Esophagus muscularis mucosa (tissue), 4 donors: ENCODE measurements around the gene MICAL3. TPM values are rescaled to one million over a fixed set of nuclear protein-coding genes. Genes with fewer than 3 reads are reported as not detected.

ENCODE experiments used
- DNase-seq: peaks from one replicate; pipeline ENCODE4 v3.0.0-alpha.2; 2017; ENCODE audit errors: extremely low spot score
- H3K27ac ChIP-seq, 4 donors: fragments of 200-600 bp; sonication (generic); replicated peaks in 1 of 4; 1 replicate in 3 of 4; 2 replicates in 1 of 4; pipeline ENCODE4 v1.5.1; 2016 to 2019; ENCODE audit warnings: mild to moderate bottlenecking in 1 of 4
- H3K27me3 ChIP-seq, 4 donors: fragments of 200-600 bp; sonication (generic); one replicate each; pipeline versions ENCODE4 v1.5.1 to v1.6.0; 2016 to 2019
- H3K36me3 ChIP-seq, 4 donors: fragments of 200-600 bp; sonication (generic); one replicate each; pipeline ENCODE4 v1.5.1; 2016 to 2019
- H3K4me1 ChIP-seq, 4 donors: fragments of 200-600 bp; sonication (generic); one replicate each; pipeline ENCODE4 v1.5.1; 2016 to 2019
- H3K4me3 ChIP-seq, 4 donors: fragments of 200-600 bp; sonication (generic); 1 replicate in 2 of 4; 2 replicates in 2 of 4; pipeline ENCODE4 v1.5.1; 2016 to 2019; ENCODE audit warnings: mild to moderate bottlenecking in 4 of 4, moderate library complexity in 1 of 4
- H3K9me3 ChIP-seq, 4 donors: fragments of 200-600 bp; sonication (generic); 1 replicate in 3 of 4; 2 replicates in 1 of 4; pipeline ENCODE4 v1.5.1; 2016 to 2019
- CTCF ChIP-seq, 3 experiments: fragments of 200-600 bp in 2 of 3; fragments of 450-650 bp in 1 of 3; sonication (generic) in 2 of 3; IDR thresholded peaks; one replicate each; pipeline ENCODE4 v1.5.1; 2017 to 2019; ENCODE audit warnings: antibody characterized with exemption in 3 of 3, mild to moderate bottlenecking in 2 of 3, moderate library complexity in 1 of 3
- EP300 ChIP-seq: sonication (generic); formaldehyde crosslinking; IDR thresholded peaks from one replicate; pipeline ENCODE4 v1.6.1; 2017; ENCODE audit warnings: antibody characterized with exemption
- POLR2A ChIP-seq: fragments of 450-650 bp; IDR thresholded peaks from one replicate; pipeline ENCODE4 v1.6.1; 2017; ENCODE audit warnings: antibody characterized with exemption, moderate library complexity, mild to moderate bottlenecking, low read depth
- POLR2AphosphoS5 ChIP-seq, 2 donors: sonication (generic); formaldehyde crosslinking; IDR thresholded peaks; one replicate each; pipeline ENCODE4 v1.6.1; 2017; ENCODE audit warnings: antibody characterized with exemption in 2 of 2
- WGBS: methylation state at CpG from one replicate; pipeline ENCODE4 v1.1.5; 2018; 5-methylcytosine and 5-hydroxymethylcytosine counted together
- intact Hi-C: fragments of 100-400 bp; cut with DNase I; formaldehyde crosslinking; loops from one replicate; pipeline ENCODE4 v1.15.1; 2023
- total RNA-seq, 4 donors: library from RNA; depleted of rRNA; stranded (reverse); fragments of >200 nt; gene quantifications; one replicate each; pipeline versions ENCODE4 v1.1.0 to v1.2.1, GENCODE V29; 2016

The MICAL3 gene
- total RNA-seq, 4 donors from 2014 or later, result 35.1 to 91.8 (median 67.8) TPM

- peak overlapping the region; percentile 46 to 65 (median 56) for H3K27ac ChIP-seq
- H3K36me3 ChIP-seq, result no peaks in the 10 kb centered on the region
- no peak for TF ChIP-seq POLR2A
- TF ChIP-seq CTCF (IDR thresholded peaks at IDR 0.05), result no peak
- TF ChIP-seq EP300, result no peak
- no peak for TF ChIP-seq POLR2AphosphoS5 (IDR thresholded peaks at IDR 0.05)
- H3K4me1 ChIP-seq, result peaks cover 30 to 76% (median 46%) of the 10 kb centered on the region in 4 donors
- H3K27me3 ChIP-seq, result no peaks in the 10 kb centered on the region
- no peak for DNase-seq
- 64% methylated on average over 6 of the region's 6 CpGs for WGBS
- H3K4me3 ChIP-seq, result no peak overlapping the region
- H3K9me3 ChIP-seq, result no peaks in the 10 kb centered on the region
- intact Hi-C loops, result no loop called here
Measured at GRCh38 chr22:17964156-17964555, 60.2 kb downstream of the MICAL3 start.

DNA sequence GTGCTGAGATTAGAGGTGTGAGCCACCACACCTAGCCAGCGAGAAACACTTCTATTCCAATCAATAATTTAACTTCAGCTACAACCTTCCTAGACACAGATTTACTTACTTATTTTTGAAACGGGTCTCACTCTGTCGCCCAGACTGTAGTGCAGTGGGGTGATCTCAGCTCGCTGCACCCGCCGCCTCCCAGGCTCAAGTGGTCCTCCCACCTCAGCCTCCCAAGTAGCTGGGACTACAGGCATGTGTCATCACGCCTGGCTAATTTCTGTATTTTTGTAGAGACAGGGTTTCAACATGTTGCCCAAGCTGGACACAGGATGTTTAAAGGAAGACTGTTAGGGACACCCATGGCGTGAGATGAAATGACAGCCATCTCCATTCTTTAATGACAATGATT lies 61.3 kb downstream of the MICAL3 start:
- intact Hi-C loops, result no loop called here
- Histone ChIP-seq H3K4me3 (no peak overlapping the region), H3K4me1 (peaks cover 34 to 77% (median 49%) of the 10 kb centered on the region in 4 donors), H3K9me3 (no peaks in the 10 kb centered on the region), H3K36me3 (no peaks in the 10 kb centered on the region), H3K27me3 (no peaks in the 10 kb centered on the region), H3K27ac (peak overlapping the region in 1 of 4 donors; percentile 65)
- DNase-seq, result no peak
- TF ChIP-seq CTCF (IDR thresholded peaks at IDR 0.05) (no peak), EP300 (no peak), POLR2A (no peak), POLR2AphosphoS5 (IDR thresholded peaks at IDR 0.05) (no peak)
- WGBS, result 95% methylated on average over 8 of the region's 8 CpGs

DNA sequence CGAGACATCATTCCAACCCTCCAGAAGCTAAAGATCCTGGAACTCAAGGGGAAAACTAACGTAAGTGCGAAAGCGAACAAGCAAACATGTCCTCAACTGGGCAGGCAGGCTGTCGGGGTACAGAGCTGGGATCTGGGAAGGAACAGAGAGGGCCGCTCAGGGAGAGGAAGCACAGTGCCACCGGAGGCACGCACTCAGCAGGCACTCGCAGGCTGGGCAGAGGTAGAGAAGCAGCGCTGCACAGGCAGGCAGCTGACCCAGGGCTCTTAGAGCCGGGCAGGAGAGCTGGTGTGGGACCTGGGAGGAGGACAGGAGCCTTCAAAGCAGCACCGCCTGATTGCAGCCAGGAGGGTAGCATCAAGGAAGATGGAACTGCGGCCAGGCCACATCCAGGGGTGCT lies 62.2 kb downstream of the MICAL3 start:
- no peaks in the 10 kb centered on the region for H3K9me3 ChIP-seq
- H3K36me3 ChIP-seq, result no peaks in the 10 kb centered on the region
- intact Hi-C loops, result no loop called here
- 98% methylated on average over 13 of the region's 13 CpGs for WGBS
- TF ChIP-seq POLR2AphosphoS5 (IDR thresholded peaks at IDR 0.05) (no peak), EP300 (no peak), CTCF (IDR thresholded peaks at IDR 0.05) (no peak), POLR2A (no peak)
- H3K4me3 ChIP-seq, result no peak overlapping the region
- H3K27ac ChIP-seq, result no peak overlapping the region
- no peaks in the 10 kb centered on the region for H3K27me3 ChIP-seq
- H3K4me1 ChIP-seq, result peaks cover 34 to 80% (median 53%) of the 10 kb centered on the region in 4 donors
- DNase-seq, result no peak

DNA sequence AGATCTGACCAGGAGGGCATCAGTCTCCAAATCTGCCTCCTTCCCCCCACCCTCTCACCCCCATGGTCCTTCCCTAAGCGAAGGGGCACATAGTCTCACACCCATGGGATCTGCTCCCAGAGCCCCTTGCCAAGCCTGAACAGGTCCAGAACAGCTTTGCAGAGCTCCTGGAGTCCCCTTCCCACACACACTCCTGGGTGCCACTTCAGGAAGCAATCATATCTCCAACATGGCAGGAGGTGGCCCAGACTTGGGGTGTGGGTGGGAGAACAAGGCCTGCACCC lies 63.0 kb downstream of the MICAL3 start:
- TF ChIP-seq CTCF (IDR thresholded peaks at IDR 0.05) (no peak), EP300 (no peak), POLR2AphosphoS5 (IDR thresholded peaks at IDR 0.05) (no peak)
- intact Hi-C loops, result no loop called here
- WGBS, result 100% methylated on average over 1 of the region's 1 CpG

GRCh38 chr22:17960695-17961445 lies 63.5 kb downstream of the MICAL3 start:
- no peak overlapping the region for H3K4me3 ChIP-seq
- H3K36me3 ChIP-seq, result no peaks in the 10 kb centered on the region
- intact Hi-C loops, result no loop called here
- TF ChIP-seq CTCF (IDR thresholded peaks at IDR 0.05) (no peak), POLR2AphosphoS5 (IDR thresholded peaks at IDR 0.05) (no peak), EP300 (no peak), POLR2A (no peak)
- no peak overlapping the region for H3K27ac ChIP-seq
- no peaks in the 10 kb centered on the region for H3K27me3 ChIP-seq
- H3K9me3 ChIP-seq, result no peaks in the 10 kb centered on the region
- WGBS, result 80% methylated on average over 19 of the region's 19 CpGs
- peaks cover 28 to 76% (median 50%) of the 10 kb centered on the region in 4 donors for H3K4me1 ChIP-seq
- DNase-seq, result no peak

More for the DNA sequence above, 63.0 kb downstream of the MICAL3 start:
- no peak for DNase-seq
- peaks cover 29 to 76% (median 50%) of the 10 kb centered on the region in 4 donors for H3K4me1 ChIP-seq
- H3K9me3 ChIP-seq, result no peaks in the 10 kb centered on the region
- no peaks in the 10 kb centered on the region for H3K27me3 ChIP-seq
- H3K4me3 ChIP-seq, result no peak overlapping the region
- no peak overlapping the region for H3K27ac ChIP-seq
- no peaks in the 10 kb centered on the region for H3K36me3 ChIP-seq
